Glomerular endothelial cell (primary cell): Measurements from ENCODE around the gene CFHR5. TPM values are rescaled to one million over a fixed set of nuclear protein-coding genes. Genes with fewer than 3 reads are reported as not detected.
A peak's percentile ranks its signal among the peaks of the same experiment; 100 is the strongest.
"Not testable (repeated sequence)": the region's sequence is repeated elsewhere in the genome, so short reads cannot be mapped to it uniquely, and the experiment has no call there.

Experiments
- DNase-seq: peaks from one replicate; pipeline ENCODE4 v3.0.0-alpha.2; 2011; ENCODE audit warnings: low read depth, low spot score; ENCODE audit errors: extremely low read depth
- total RNA-seq: library from RNA; depleted of rRNA; stranded (reverse); fragments of >200 nt; gene quantifications from 2 replicates; pipeline ENCODE4 v1.2.3, GENCODE V29; 2015

The CFHR5 gene
- total RNA-seq, 1 donor from 2014 or later: not detected

DNA sequence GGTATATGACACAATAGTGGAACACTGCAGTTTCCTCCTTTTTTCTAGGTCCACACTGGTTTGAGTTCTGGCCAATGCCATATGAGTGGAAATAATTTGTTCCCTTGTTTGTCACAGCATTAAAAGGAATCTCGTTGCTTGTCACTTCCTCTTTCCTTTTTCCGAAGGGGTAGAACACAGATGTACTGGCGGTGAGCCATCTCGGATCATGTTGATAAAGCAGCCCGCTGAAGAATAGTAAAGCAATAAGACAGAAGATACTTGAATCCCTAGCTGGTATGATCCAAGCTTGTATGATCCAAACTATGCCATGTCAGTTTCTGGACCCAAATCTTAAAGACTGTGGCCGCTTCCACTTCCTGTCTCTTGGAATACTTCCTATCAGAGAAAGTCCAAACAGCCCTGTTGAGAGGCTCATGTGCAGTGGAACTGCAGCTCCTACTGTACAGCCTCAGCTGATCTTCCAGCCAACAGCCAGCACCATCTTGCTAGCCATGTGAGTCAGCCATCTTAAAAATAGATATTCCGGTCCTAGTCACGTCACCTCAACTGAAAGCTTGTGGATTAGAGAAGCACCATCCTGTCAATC is 40.3 kb downstream of the CFHR5 start:
- peak; percentile 16 for DNase-seq

DNA sequence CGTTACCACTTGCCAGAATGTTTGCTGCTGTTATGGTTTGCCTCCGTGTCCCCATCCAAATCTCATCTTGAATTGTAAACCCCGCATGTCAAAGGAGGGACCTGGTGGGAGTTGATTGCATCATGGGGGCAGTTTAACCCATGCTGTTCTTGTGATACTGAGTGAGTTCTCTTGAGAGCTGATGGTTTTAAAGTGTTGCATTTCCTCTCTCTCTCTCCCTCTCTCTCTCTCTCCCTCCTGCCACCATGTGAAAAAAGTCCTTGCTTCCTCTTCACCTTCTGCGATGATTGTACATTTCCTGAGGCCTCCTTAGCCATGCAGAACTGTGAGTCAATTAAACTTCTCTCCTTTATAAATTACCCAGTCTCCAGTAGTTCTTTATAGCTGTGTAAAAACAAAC is 44.4 kb downstream of the CFHR5 start:
- DNase-seq: no peak

DNA sequence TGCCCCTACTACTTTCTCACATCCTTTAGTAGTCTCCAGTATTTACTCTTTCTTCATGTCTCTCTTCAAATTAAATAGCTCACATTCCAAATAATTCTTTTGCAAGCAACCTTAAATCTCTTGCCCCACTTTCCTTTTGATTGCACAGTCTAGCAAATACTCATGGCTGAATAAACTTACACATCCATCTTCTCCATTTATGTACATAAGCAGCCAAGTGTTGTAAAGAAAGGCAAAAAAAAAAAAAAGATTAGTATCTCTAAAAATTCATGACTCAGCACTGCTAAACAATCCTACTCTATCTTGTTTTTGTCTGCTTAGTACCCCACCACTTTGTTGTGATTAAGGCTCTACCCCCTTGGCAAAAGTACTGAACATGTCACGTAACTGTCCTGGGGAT is 47.1 kb downstream of the CFHR5 start:
- DNase-seq: no peak

DNA sequence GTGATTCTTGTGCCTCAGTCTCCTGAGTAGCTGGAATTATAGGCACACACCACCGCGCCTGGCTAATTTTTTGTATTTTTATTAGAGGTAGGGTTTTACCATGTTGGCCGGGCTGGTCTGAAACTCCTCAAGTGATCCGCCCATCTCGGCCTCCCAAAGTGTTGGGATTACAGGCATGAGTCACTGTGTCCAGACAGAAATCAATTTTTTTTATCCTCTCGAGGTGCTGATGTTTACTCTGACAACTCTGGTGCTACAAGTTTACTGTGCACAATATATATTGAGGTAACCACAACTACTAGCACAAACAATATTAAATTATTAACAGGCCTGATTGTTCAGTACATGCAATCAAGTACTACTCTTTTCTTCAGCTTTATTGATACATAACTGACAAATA is 50.0 kb downstream of the CFHR5 start:
- DNase-seq: no peak

DNA sequence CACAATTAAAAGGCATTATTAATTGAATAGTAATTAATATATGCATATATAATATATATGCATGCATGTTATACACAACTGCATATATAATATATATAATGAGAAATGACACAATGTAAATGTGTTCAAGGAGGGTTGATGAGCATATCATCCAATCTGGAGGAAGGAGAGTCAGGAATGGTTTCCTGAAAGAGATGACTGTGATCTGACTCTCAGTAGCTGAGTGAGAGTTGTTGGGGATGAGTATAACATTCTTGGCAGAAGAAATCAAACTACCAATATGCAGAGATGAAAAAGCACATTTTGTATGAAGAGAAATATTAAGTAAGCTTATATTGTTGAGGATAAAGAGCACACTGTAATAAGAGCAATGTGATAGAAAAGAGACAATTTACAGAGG is 52.4 kb downstream of the CFHR5 start:
- DNase-seq: no peak

DNA sequence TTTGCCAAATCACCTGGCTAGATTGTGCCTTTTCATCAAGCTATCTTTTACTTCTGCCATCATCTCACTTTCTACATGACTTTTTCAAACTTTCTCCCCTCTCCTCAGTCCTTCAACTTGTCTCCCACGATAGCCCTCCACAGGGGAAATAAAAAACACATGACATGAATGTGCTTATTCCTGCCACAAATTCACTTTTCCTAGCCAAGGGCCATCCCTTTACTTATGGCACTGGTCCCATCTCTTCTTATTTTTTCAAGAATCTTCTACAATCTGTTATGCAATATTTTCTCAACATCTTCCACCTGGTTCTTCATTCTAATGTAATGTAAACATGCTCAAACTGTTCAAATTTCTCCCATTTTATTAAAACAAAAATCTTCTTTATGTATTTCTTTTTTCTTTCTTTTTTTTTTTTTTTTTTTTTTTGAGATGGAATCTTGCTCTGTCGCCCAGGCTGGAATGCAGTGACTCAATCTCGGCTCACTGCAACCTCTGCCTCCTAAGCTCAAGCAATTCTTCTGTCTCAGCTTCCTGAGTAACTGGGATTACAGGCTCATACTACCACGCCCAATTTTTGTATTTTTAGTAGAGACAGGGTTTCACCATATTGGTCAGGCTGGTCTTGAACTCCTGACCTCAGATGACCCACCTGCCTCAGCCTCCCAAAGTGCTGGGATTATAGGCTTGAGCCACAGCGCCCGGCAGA is 57.4 kb downstream of the CFHR5 start:
- DNase-seq: not testable (repeated sequence)

DNA sequence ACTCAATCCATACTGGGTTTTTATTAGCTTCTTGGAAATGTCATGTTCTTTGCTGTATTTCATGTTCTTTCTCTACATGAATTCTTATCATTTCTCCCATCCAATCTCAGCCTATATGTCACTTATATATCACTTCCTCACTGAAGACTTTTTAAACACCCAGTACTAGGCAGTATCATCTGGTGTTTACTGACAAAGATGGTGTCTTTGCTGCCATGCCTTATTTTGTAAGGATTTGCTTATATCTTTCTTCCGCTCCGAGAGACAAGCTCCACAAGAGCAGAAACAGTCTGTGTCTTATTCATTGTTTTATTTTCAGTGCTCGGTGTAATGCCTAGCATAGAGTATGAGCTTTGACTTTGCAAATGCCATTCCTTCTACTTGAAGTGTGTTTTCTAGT is 59.5 kb downstream of the CFHR5 start:
- no peak for DNase-seq

DNA sequence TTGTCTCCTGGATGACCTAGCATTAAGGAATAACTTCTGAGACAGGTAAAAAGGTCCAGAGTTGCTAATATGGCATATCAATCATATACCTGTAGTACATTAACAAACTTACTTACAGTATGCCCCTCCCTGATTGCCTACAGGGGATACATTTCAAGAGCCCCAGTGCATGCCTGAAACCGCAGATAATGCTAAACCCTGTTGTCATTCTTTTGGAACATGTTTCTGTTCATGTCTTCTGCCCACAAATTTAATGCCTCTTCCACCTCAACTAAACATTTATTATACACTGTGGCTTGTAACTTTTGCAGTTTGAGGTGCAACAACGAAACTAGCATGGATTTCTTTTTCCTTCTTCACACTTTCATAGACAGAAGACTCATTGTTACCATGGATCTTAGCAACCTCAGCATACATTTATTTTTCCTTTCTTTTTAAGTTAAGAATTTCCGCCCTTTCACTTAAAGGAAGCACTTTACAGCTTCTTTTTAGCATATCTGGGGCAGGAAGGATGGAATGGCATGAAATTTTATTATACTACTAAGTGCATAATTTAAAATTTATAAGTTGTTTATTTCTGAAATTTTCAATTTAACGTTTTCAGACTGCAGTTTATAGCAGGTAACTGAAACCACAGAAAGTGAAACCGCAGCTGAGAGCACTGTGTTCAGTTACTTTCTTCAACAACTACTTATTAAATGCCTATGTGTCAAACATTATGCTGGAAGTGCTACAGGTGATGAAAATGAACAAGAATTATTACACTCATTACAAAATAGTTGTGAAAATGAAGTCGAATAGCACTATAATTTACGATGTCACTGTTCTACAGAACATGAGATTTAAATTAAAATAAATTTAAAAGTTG is 64.4 kb downstream of the CFHR5 start:
- DNase-seq: no peak

DNA sequence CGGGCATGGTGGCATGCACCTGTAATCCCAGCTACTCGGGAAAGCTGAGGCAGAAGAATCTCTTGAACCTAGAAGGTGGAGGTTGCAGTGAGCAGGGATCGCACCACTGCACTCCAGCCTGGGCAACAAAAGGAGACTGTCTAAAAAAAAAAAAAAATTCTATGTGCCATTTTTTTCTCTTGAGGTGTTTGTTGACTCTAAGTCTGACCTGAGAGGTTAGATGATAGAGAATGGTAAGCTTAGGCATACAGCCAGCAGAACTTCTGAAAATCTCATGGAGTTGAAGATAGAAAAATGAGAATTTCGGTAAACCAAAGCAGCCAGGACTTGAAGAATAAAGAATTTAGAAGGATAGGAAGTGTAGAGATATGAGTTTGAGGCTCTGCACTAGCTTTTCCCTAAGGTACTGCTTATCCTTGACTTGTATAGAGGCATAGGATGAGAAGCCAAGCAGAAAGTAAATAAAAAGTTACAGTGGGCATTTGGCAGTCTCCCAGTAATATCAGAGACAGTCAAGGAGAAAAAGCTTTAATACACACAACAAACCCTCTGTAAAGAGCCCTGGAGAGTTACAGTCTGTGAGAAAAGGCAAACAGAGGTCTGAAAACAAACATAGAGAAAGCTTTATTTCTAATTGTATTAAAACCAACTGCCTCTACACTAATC is 65.5 kb downstream of the CFHR5 start:
- DNase-seq: no peak

DNA sequence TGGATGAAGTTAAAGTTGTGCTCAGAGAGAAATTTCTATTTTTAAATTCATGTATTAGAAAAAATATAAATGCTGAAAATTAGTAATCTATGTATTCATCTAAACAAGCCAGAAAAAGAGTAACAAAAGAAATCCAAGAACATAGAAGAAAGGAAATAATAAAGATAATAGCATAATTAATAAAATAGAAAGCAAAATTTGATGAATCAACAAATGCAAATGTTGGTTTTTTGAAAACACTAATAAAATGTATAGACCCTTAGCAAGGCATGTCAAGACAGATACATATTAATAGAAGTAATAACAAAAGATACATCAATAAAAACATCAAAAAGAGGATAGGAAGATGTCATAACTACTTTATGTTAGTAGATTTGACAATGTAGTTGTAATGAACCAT is 71.7 kb downstream of the CFHR5 start:
- DNase-seq: no peak

Other genes with a start within 250 kb of the CFHR5 start
- gene CFHR3, start 202.7 kb upstream of the CFHR5 start, total RNA-seq: not detected in 2 replicates
- not detected in 2 replicates for gene CFHR1, start 157.8 kb upstream of the CFHR5 start, total RNA-seq
- gene CFHR4, start 89.5 kb upstream of the CFHR5 start, total RNA-seq: not detected in 2 replicates
- not detected in 2 replicates for gene CFHR2, start 33.8 kb upstream of the CFHR5 start, total RNA-seq
- not detected in 2 replicates for gene F13B, start 89.7 kb downstream of the CFHR5 start, total RNA-seq
- 4.5 and 11.3 TPM in 2 replicates for gene ASPM, start 169.1 kb downstream of the CFHR5 start, total RNA-seq
- 4.8 and 7.0 TPM in 2 replicates for gene ZBTB41, start 223.7 kb downstream of the CFHR5 start, total RNA-seq